ENCODE data around the gene FKBP1B.
A peak's percentile ranks its signal among the peaks of the same experiment; 100 is the strongest.

- TF ChIP-seq CTCF (IDR thresholded peaks at IDR 0.05) (no peak), POLR2A (IDR thresholded peaks at IDR 0.05) (peak; percentile 87)
Measured at GRCh38 chr2:24076849-24077534, 27.5 kb downstream of the FKBP1B start.
